T-helper 17 cell (primary cell): ENCODE measurements around the gene CCNL2. TPM values are rescaled to one million over a fixed set of nuclear protein-coding genes. Genes with fewer than 3 reads are reported as not detected.

Experiments
- ATAC-seq: fragments of 150-1000 bp; cut with Tn5 transposase; 2 replicates; pipeline ENCODE4 v1.10.0; 2021; ENCODE audit warnings: mild to moderate bottlenecking, moderate library complexity
- DNase-seq, 3 donors: peaks; one replicate each; pipeline versions ENCODE4 v3.0.0 to v3.0.0-alpha.2; 2020 to 2021
- H3K9me3 ChIP-seq: one replicate; pipeline ENCODE4 v1.7.0; 2013; ENCODE audit warnings: low read length, mild to moderate bottlenecking; ENCODE audit not compliant: control insufficient read depth, poor library complexity, severe bottlenecking
- H3K27ac Mint-ChIP-seq: one replicate; pipeline ENCODE4 v1.8.0; 2022; ENCODE audit warnings: mild to moderate bottlenecking, moderate library complexity, mixed read lengths
- H3K27me3 Mint-ChIP-seq: one replicate; pipeline ENCODE4 v1.8.0; 2022; ENCODE audit warnings: mixed read lengths
- H3K36me3 Mint-ChIP-seq: one replicate; pipeline ENCODE4 v1.8.0; 2022; ENCODE audit warnings: low read depth, mixed read lengths
- H3K4me1 Mint-ChIP-seq: one replicate; pipeline ENCODE4 v1.8.0; 2022; ENCODE audit warnings: mild to moderate bottlenecking, mixed read lengths
- H3K4me3 Mint-ChIP-seq: one replicate; pipeline ENCODE4 v1.8.0; 2022; ENCODE audit warnings: mild to moderate bottlenecking, moderate library complexity, mixed read lengths
- total RNA-seq, 4 donors: library from RNA in 2 of 4; stranded (reverse) in 2 of 4; gene quantifications; one replicate each; pipeline ENCODE4 v1.2.3 and lab custom pipeline; 2022 to 2026

CCNL2 gene
- total RNA-seq, 2 donors from 2014 or later, result 231 to 252 TPM

- Mint-ChIP-seq H3K4me1 (peaks cover 8% of the 10 kb centered on the region), H3K36me3 (no peaks in the 10 kb centered on the region), H3K27ac (no peak overlapping the region), H3K27me3 (no peaks in the 10 kb centered on the region), H3K4me3 (no peak overlapping the region)
- DNase-seq (no peak), ATAC-seq (no peak)
- H3K9me3 ChIP-seq, result no peaks in the 10 kb centered on the region
These were observed 37.7 kb downstream of the CCNL2 start for GRCh38 chr1:1361233-1361981.

- DNase-seq (no peak), ATAC-seq (no peak)
- Mint-ChIP-seq H3K36me3 (no peaks in the 10 kb centered on the region), H3K27me3 (no peaks in the 10 kb centered on the region), H3K27ac (no peak overlapping the region), H3K4me3 (no peak overlapping the region), H3K4me1 (peaks cover 8% of the 10 kb centered on the region)
- H3K9me3 ChIP-seq, result no peaks in the 10 kb centered on the region
These were observed 38.5 kb downstream of the CCNL2 start for GRCh38 chr1:1360506-1361169.

- ATAC-seq, result no peak
- H3K9me3 ChIP-seq, result no peaks in the 10 kb centered on the region
- H3K4me3 Mint-ChIP-seq, result no peak overlapping the region
- H3K27me3 Mint-ChIP-seq, result no peaks in the 10 kb centered on the region
- no peaks in the 10 kb centered on the region for H3K36me3 Mint-ChIP-seq
- H3K4me1 Mint-ChIP-seq, result peaks cover 8% of the 10 kb centered on the region
- no peak for DNase-seq
- no peak overlapping the region for H3K27ac Mint-ChIP-seq
These were observed 39.3 kb downstream of the CCNL2 start for GRCh38 chr1:1359664-1360468.

- peak; percentile 77 for ATAC-seq
These were observed 39.8 kb downstream of the CCNL2 start for GRCh38 chr1:1359308-1359663.

GRCh38 chr1:1358433-1359271, 40.5 kb downstream of the CCNL2 start, which contains the start of gene MXRA8:
TSS of gene MXRA8 (minus strand) at chr1:1358555. CDS start at chr1:1358504, 51 bp downstream.
- Mint-ChIP-seq H3K36me3 (no peaks in the 10 kb centered on the region), H3K27me3 (no peaks in the 10 kb centered on the region), H3K27ac (no peak within 1 kb of the TSS), H3K4me3 (peak within 1 kb of the TSS; percentile 63), H3K4me1 (peaks cover 10% of the 10 kb centered on the region)
- ATAC-seq (peak; percentile 21), DNase-seq (peak in 1 of 3 donors; percentile 6)
- no peaks in the 10 kb centered on the region for H3K9me3 ChIP-seq

More at GRCh38 chr1:1359308-1359663, 39.8 kb downstream of the CCNL2 start:
- Mint-ChIP-seq H3K27ac (no peak overlapping the region), H3K4me3 (peak overlapping the region; percentile 63), H3K27me3 (no peaks in the 10 kb centered on the region), H3K36me3 (no peaks in the 10 kb centered on the region), H3K4me1 (peaks cover 9% of the 10 kb centered on the region)
- H3K9me3 ChIP-seq, result no peaks in the 10 kb centered on the region
- DNase-seq, result peak in 1 of 3 donors; percentile 7

- Mint-ChIP-seq H3K27ac (no peak overlapping the region), H3K4me3 (no peak overlapping the region), H3K4me1 (peaks cover 14% of the 10 kb centered on the region), H3K36me3 (no peaks in the 10 kb centered on the region), H3K27me3 (peaks cover 2% of the 10 kb centered on the region)
- DNase-seq (peak in 1 of 3 donors; percentile 9), ATAC-seq (no peak)
- H3K9me3 ChIP-seq, result no peaks in the 10 kb centered on the region
These were observed 41.2 kb downstream of the CCNL2 start for GRCh38 chr1:1357871-1358432.

- peak in 1 of 3 donors; percentile 4 for DNase-seq
- no peaks in the 10 kb centered on the region for H3K36me3 Mint-ChIP-seq
- peaks cover 11% of the 10 kb centered on the region for H3K27me3 Mint-ChIP-seq
- ATAC-seq, result no peak
- H3K4me1 Mint-ChIP-seq, result peaks cover 21% of the 10 kb centered on the region
- H3K27ac Mint-ChIP-seq, result no peak overlapping the region
- no peak overlapping the region for H3K4me3 Mint-ChIP-seq
- no peaks in the 10 kb centered on the region for H3K9me3 ChIP-seq
These were observed 42.2 kb downstream of the CCNL2 start for GRCh38 chr1:1356796-1357401.

GRCh38 chr1:1356166-1356795, 42.9 kb downstream of the CCNL2 start:
- no peak overlapping the region for H3K4me3 Mint-ChIP-seq
- H3K27ac Mint-ChIP-seq, result no peak overlapping the region
- H3K4me1 Mint-ChIP-seq, result peaks cover 21% of the 10 kb centered on the region
- no peaks in the 10 kb centered on the region for H3K9me3 ChIP-seq
- H3K36me3 Mint-ChIP-seq, result no peaks in the 10 kb centered on the region
- DNase-seq (no peak), ATAC-seq (no peak)
- H3K27me3 Mint-ChIP-seq, result peaks cover 11% of the 10 kb centered on the region

- Mint-ChIP-seq H3K27ac (no peak overlapping the region), H3K4me1 (peaks cover 21% of the 10 kb centered on the region), H3K27me3 (peaks cover 11% of the 10 kb centered on the region), H3K4me3 (no peak overlapping the region), H3K36me3 (no peaks in the 10 kb centered on the region)
- no peaks in the 10 kb centered on the region for H3K9me3 ChIP-seq
- peak in 1 of 3 donors; percentile 5 for DNase-seq
- peak; percentile 20 for ATAC-seq
These were observed 43.7 kb downstream of the CCNL2 start for GRCh38 chr1:1355416-1355815.

- no peak overlapping the region for H3K4me3 Mint-ChIP-seq
- H3K9me3 ChIP-seq, result no peaks in the 10 kb centered on the region
- H3K36me3 Mint-ChIP-seq, result no peaks in the 10 kb centered on the region
- DNase-seq (no peak), ATAC-seq (peak; percentile 33)
- no peak overlapping the region for H3K27ac Mint-ChIP-seq
- peaks cover 21% of the 10 kb centered on the region for H3K4me1 Mint-ChIP-seq
- peaks cover 11% of the 10 kb centered on the region for H3K27me3 Mint-ChIP-seq
These were observed 44.6 kb downstream of the CCNL2 start for GRCh38 chr1:1354271-1355247.
